Measurements from ENCODE around the gene EPS8. TPM values are rescaled to one million over a fixed set of nuclear protein-coding genes. Genes with fewer than 3 reads are reported as not detected.

Gene EPS8
- total RNA-seq, 2 donors from 2014 or later = 6.7 to 8.1 TPM

- Histone ChIP-seq H3K4me3 (ENCODE audit: low read length) (no peak overlapping the region), H3K9me3 (ENCODE audit: control insufficient read depth, low read length) (no peaks in the 10 kb centered on the region), H3K27ac (ENCODE audit: low read depth, low read length) (no peak overlapping the region), H3K9ac (ENCODE audit: extremely low read depth, low read length, poor library complexity, severe bottlenecking) (no peak overlapping the region), H3K36me3 (ENCODE audit: control insufficient read depth, insufficient read depth, low read length) (no peaks in the 10 kb centered on the region), H3K27me3 (ENCODE audit: control insufficient read depth, insufficient read depth, low read length, poor library complexity, severe bottlenecking) (no peaks in the 10 kb centered on the region), H3K4me1 (ENCODE audit: control insufficient read depth, insufficient read depth, low read length) (no peaks in the 10 kb centered on the region)
- no peak overlapping the region for H3K4me3 Mint-ChIP-seq
- H3K4me1 Mint-ChIP-seq = no peaks in the 10 kb centered on the region
- no peaks in the 10 kb centered on the region for H3K9me3 Mint-ChIP-seq
- DNase-seq = no peak
- no peaks in the 10 kb centered on the region for H3K36me3 Mint-ChIP-seq (ENCODE audit: low read depth)
- 83 to 96% methylated on average over 2 to 3 of the region's 3 CpGs for WGBS, 2 experiments (ENCODE audit: insufficient coverage in 1 of 2, insufficient read length in 1 of 2)
- H3K27me3 Mint-ChIP-seq (ENCODE audit: insufficient read depth) = no peaks in the 10 kb centered on the region
- no peak overlapping the region for H3K27ac Mint-ChIP-seq
- TF ChIP-seq CTCF (conservative IDR thresholded peaks at IDR 0.05) = no peak
Measured at GRCh38 chr12:15829255-15829654, 40.1 kb upstream of the EPS8 start.

- 88 to 100% methylated on average over 1 of the region's 1 CpG for WGBS, 2 experiments (ENCODE audit: insufficient coverage in 1 of 2, insufficient read length in 1 of 2)
- no peaks in the 10 kb centered on the region for H3K36me3 ChIP-seq (ENCODE audit: control insufficient read depth, insufficient read depth, low read length)
- no peak overlapping the region for H3K27ac ChIP-seq (ENCODE audit: low read depth, low read length)
- no peak overlapping the region for H3K4me3 ChIP-seq (ENCODE audit: low read length)
- no peaks in the 10 kb centered on the region for H3K27me3 ChIP-seq (ENCODE audit: control insufficient read depth, insufficient read depth, low read length, poor library complexity, severe bottlenecking)
- no peaks in the 10 kb centered on the region for H3K36me3 Mint-ChIP-seq (ENCODE audit: low read depth)
- no peak overlapping the region for H3K4me3 Mint-ChIP-seq
- no peaks in the 10 kb centered on the region for H3K9me3 Mint-ChIP-seq
- H3K9me3 ChIP-seq (ENCODE audit: control insufficient read depth, low read length) = no peaks in the 10 kb centered on the region
- TF ChIP-seq CTCF (conservative IDR thresholded peaks at IDR 0.05) = no peak
- H3K27me3 Mint-ChIP-seq (ENCODE audit: insufficient read depth) = no peaks in the 10 kb centered on the region
- DNase-seq = no peak
- H3K4me1 ChIP-seq (ENCODE audit: control insufficient read depth, insufficient read depth, low read length) = no peaks in the 10 kb centered on the region
- no peak overlapping the region for H3K27ac Mint-ChIP-seq
- H3K4me1 Mint-ChIP-seq = no peaks in the 10 kb centered on the region
- H3K9ac ChIP-seq (ENCODE audit: extremely low read depth, low read length, poor library complexity, severe bottlenecking) = no peak overlapping the region
Measured at GRCh38 chr12:15827136-15827535, 37.9 kb upstream of the EPS8 start.

GRCh38 chr12:15824516-15824915 lies 35.3 kb upstream of the EPS8 start:
- WGBS, 2 experiments (ENCODE audit: insufficient coverage in 1 of 2, insufficient read length in 1 of 2) = 83 to 95% methylated on average over 2 to 3 of the region's 3 CpGs
- Mint-ChIP-seq H3K36me3 (ENCODE audit: low read depth) (no peaks in the 10 kb centered on the region), H3K9me3 (no peaks in the 10 kb centered on the region), H3K27me3 (ENCODE audit: insufficient read depth) (no peaks in the 10 kb centered on the region), H3K4me1 (no peaks in the 10 kb centered on the region), H3K4me3 (no peak overlapping the region), H3K27ac (no peak overlapping the region)
- TF ChIP-seq CTCF (conservative IDR thresholded peaks at IDR 0.05) = no peak
- no peak for DNase-seq
- Histone ChIP-seq H3K9me3 (ENCODE audit: control insufficient read depth, low read length) (no peaks in the 10 kb centered on the region), H3K36me3 (ENCODE audit: control insufficient read depth, insufficient read depth, low read length) (no peaks in the 10 kb centered on the region), H3K27ac (ENCODE audit: low read depth, low read length) (no peak overlapping the region), H3K4me3 (ENCODE audit: low read length) (no peak overlapping the region), H3K27me3 (ENCODE audit: control insufficient read depth, insufficient read depth, low read length, poor library complexity, severe bottlenecking) (no peaks in the 10 kb centered on the region), H3K4me1 (ENCODE audit: control insufficient read depth, insufficient read depth, low read length) (no peaks in the 10 kb centered on the region), H3K9ac (ENCODE audit: extremely low read depth, low read length, poor library complexity, severe bottlenecking) (no peak overlapping the region)

Data from endodermal cell (in vitro differentiated cells).